Right lobe of liver (tissue), 4 donors: ENCODE results near the gene PAX5.

ENCODE experiments used
- CTCF ChIP-seq, 4 donors: fragments of 200-600 bp in 3 of 4; fragments of 450-650 bp in 1 of 4; IDR thresholded peaks; one replicate each; pipeline versions ENCODE4 v1.5.1 to v1.8.0; 2016 to 2022; ENCODE audit warnings: antibody characterized with exemption in 4 of 4, mild to moderate bottlenecking in 2 of 4
- POLR2A ChIP-seq: fragments of 450-650 bp; IDR thresholded peaks from one replicate; pipeline ENCODE4 v1.6.1; 2017; ENCODE audit warnings: antibody characterized with exemption, mild to moderate bottlenecking
- donor health status: DM: no; HTN: no; CAD: no.
- donor health status: DM: no; HTN: no; CAD: no.
- donor health status: DM: no; HTN: yes; CAD: no.

- TF ChIP-seq CTCF (IDR thresholded peaks at IDR 0.05) (no peak), POLR2A (no peak)
These were observed 207.5 kb downstream of the PAX5 start for GRCh38 chr9:36826581-36826980.
